SK-N-SH treated with all-trans-retinoic acid at 6 μM for 48 hours (cell line): ENCODE data around the gene SIGLECL1.

Source experiments
- ARNTL ChIP-seq: fragments of 450-650 bp; formaldehyde crosslinking; IDR thresholded peaks from 2 replicates; pipeline ENCODE4 v1.5.0; 2020; ENCODE audit warnings: low read depth, mild to moderate bottlenecking, moderate library complexity, borderline replicate concordance
- ESRRG ChIP-seq: fragments of 250-450 bp; sonication (Bioruptor Pico); IDR thresholded peaks from 2 replicates; pipeline ENCODE4 v1.6.1; 2021; ENCODE audit warnings: mild to moderate bottlenecking
- GLIS3 ChIP-seq: fragments of 250-450 bp; sonication (Bioruptor Pico); IDR thresholded peaks from 2 replicates; pipeline ENCODE4 v1.5.0; 2020; ENCODE audit warnings: mild to moderate bottlenecking, moderate library complexity
- PPARA ChIP-seq: fragments of 250-450 bp; sonication (Bioruptor Pico); IDR thresholded peaks from 2 replicates; pipeline ENCODE4 v1.5.0; 2020; ENCODE audit warnings: mild to moderate bottlenecking, borderline replicate concordance
- TCF4 ChIP-seq: fragments of 250-450 bp; sonication (Bioruptor Pico); IDR thresholded peaks from 2 replicates; pipeline ENCODE4 v1.8.0; 2021; ENCODE audit warnings: mild to moderate bottlenecking, moderate library complexity, borderline replicate concordance
- ZC3H10 ChIP-seq: fragments of 250-450 bp; sonication (Bioruptor Pico); IDR thresholded peaks from 2 replicates; pipeline ENCODE4 v1.5.1; 2021; ENCODE audit warnings: mild to moderate bottlenecking, moderate library complexity
- ZFP30 ChIP-seq: fragments of 450-650 bp; formaldehyde crosslinking; IDR thresholded peaks from 2 replicates; pipeline ENCODE4 v1.5.0; 2022; ENCODE audit warnings: mild to moderate bottlenecking, moderate library complexity
- ZNF565 ChIP-seq: fragments of 450-650 bp; formaldehyde crosslinking; conservative IDR thresholded peaks from 2 replicates; pipeline ENCODE4 v1.5.0; 2020; ENCODE audit warnings: low read depth, mild to moderate bottlenecking, moderate library complexity
- TF ChIP-seq, protein P1 (sequence below): fragments of 250-450 bp; sonication (Bioruptor Pico); IDR thresholded peaks from 2 replicates; pipeline ENCODE4 v1.8.0; 2020; ENCODE audit warnings: mild to moderate bottlenecking, moderate library complexity, borderline replicate concordance
- TF ChIP-seq, protein P2 (sequence below): fragments of 250-450 bp; sonication (Bioruptor Pico); IDR thresholded peaks from 2 replicates; pipeline ENCODE4 v1.8.0; 2021; ENCODE audit warnings: low read depth, mild to moderate bottlenecking, moderate library complexity, borderline replicate concordance
- TF ChIP-seq, protein P3 (sequence below): fragments of 250-450 bp; sonication (Bioruptor Pico); IDR thresholded peaks from 2 replicates; pipeline ENCODE4 v1.5.1; 2021; ENCODE audit warnings: mild to moderate bottlenecking, moderate library complexity

DNA sequence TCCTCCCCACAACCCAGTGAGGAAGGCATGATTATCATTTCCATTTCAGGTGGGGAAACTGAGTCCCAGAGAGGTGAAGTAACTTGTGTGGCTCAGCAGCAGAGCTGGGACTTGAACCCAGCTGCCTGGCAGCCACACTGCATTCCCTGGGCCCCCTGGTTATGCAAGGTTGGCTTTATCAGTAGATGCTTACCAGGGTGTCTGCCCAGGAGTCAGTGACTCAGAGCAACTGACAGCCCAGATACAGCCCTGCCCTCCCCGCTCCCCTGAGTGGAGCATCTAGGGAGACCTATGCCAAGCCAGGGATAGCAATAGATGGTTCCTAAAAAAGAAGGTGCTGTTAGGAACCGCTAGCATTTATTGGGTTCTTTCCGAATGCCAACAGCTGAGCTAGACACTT, 66.5 kb downstream of the SIGLECL1 start:
- TF ChIP-seq TCF4 (no peak), PPARA (CRISPR knock-in tag) (no peak), ESRRG (CRISPR knock-in tag) (no peak), ZFP30 (CRISPR knock-in tag) (no peak), ZNF565 (CRISPR knock-in tag) (no peak), ZC3H10 (CRISPR knock-in tag) (no peak), GLIS3 (CRISPR knock-in tag) (no peak), ARNTL (CRISPR knock-in tag) (no peak)
- TF ChIP-seq, protein P1, sequence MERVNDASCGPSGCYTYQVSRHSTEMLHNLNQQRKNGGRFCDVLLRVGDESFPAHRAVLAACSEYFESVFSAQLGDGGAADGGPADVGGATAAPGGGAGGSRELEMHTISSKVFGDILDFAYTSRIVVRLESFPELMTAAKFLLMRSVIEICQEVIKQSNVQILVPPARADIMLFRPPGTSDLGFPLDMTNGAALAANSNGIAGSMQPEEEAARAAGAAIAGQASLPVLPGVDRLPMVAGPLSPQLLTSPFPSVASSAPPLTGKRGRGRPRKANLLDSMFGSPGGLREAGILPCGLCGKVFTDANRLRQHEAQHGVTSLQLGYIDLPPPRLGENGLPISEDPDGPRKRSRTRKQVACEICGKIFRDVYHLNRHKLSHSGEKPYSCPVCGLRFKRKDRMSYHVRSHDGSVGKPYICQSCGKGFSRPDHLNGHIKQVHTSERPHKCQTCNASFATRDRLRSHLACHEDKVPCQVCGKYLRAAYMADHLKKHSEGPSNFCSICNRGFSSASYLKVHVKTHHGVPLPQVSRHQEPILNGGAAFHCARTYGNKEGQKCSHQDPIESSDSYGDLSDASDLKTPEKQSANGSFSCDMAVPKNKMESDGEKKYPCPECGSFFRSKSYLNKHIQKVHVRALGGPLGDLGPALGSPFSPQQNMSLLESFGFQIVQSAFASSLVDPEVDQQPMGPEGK (CRISPR knock-in tag), result no peak
- TF ChIP-seq, protein P2, sequence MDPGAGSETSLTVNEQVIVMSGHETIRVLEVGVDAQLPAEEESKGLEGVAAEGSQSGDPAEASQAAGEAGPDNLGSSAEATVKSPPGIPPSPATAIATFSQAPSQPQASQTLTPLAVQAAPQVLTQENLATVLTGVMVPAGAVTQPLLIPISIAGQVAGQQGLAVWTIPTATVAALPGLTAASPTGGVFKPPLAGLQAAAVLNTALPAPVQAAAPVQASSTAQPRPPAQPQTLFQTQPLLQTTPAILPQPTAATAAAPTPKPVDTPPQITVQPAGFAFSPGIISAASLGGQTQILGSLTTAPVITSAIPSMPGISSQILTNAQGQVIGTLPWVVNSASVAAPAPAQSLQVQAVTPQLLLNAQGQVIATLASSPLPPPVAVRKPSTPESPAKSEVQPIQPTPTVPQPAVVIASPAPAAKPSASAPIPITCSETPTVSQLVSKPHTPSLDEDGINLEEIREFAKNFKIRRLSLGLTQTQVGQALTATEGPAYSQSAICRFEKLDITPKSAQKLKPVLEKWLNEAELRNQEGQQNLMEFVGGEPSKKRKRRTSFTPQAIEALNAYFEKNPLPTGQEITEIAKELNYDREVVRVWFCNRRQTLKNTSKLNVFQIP (CRISPR knock-in tag), result no peak
- TF ChIP-seq, protein P3, sequence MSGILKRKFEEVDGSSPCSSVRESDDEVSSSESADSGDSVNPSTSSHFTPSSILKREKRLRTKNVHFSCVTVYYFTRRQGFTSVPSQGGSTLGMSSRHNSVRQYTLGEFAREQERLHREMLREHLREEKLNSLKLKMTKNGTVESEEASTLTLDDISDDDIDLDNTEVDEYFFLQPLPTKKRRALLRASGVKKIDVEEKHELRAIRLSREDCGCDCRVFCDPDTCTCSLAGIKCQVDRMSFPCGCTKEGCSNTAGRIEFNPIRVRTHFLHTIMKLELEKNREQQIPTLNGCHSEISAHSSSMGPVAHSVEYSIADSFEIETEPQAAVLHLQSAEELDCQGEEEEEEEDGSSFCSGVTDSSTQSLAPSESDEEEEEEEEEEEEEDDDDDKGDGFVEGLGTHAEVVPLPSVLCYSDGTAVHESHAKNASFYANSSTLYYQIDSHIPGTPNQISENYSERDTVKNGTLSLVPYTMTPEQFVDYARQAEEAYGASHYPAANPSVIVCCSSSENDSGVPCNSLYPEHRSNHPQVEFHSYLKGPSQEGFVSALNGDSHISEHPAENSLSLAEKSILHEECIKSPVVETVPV, result no peak
